Neuronal stem cell (in vitro differentiated cells): ENCODE results near the gene PARP15.

Experiments used
- DNase-seq: peaks from one replicate; pipeline ENCODE4 v3.0.0-alpha.2; 2013; ENCODE audit warnings: low spot score
- H2AFZ ChIP-seq: one replicate; pipeline ENCODE4 v1.6.1; 2013; ENCODE audit warnings: mild to moderate bottlenecking, low read length, inconsistent platforms
- H2AK5ac ChIP-seq: 2 replicates; pipeline ENCODE4 v1.6.1; 2013; ENCODE audit warnings: low read depth, mild to moderate bottlenecking, inconsistent platforms, low read length, moderate library complexity, mixed read lengths
- H2BK120ac ChIP-seq: 2 replicates; pipeline ENCODE4 v1.6.1; 2013; ENCODE audit warnings: low read depth, mild to moderate bottlenecking, inconsistent platforms, low read length, moderate library complexity, mixed read lengths
- H2BK12ac ChIP-seq: one replicate; pipeline ENCODE4 v1.6.1; 2013; ENCODE audit warnings: low read length, inconsistent platforms
- H2BK15ac ChIP-seq: 2 replicates; pipeline ENCODE4 v1.6.1; 2013; ENCODE audit warnings: mild to moderate bottlenecking, low read length, inconsistent platforms, mixed read lengths
- H2BK5ac ChIP-seq: one replicate; pipeline ENCODE4 v1.6.1; 2013; ENCODE audit warnings: inconsistent platforms, mild to moderate bottlenecking, low read length, moderate library complexity
- H3K14ac ChIP-seq: one replicate; pipeline ENCODE4 v1.6.1; 2013; ENCODE audit warnings: low read length, inconsistent platforms
- H3K18ac ChIP-seq: 2 replicates; pipeline ENCODE4 v1.6.1; 2013; ENCODE audit warnings: low read length, inconsistent platforms
- H3K23ac ChIP-seq: 2 replicates; pipeline ENCODE4 v1.6.1; 2013; ENCODE audit warnings: low read depth, mild to moderate bottlenecking, mixed read lengths, low read length, inconsistent platforms; ENCODE audit not compliant: poor library complexity
- H3K27ac ChIP-seq: replicated peaks from 3 replicates; pipeline ENCODE4 v1.5.1; 2013; ENCODE audit warnings: low read length, inconsistent platforms
- H3K27me3 ChIP-seq, 3 experiments: 2 replicates each; pipeline ENCODE4 v1.6.1; 2013; ENCODE audit warnings: low read length in 3 of 3, mild to moderate bottlenecking in 2 of 3, inconsistent platforms in 1 of 3, low read depth in 1 of 3, mixed read lengths in 1 of 3, moderate library complexity in 1 of 3; ENCODE audit not compliant: control insufficient read depth in 3 of 3, insufficient read depth in 3 of 3
- H3K36me3 ChIP-seq, 2 donors: replicated peaks in 1 of 2; 2 replicates each; pipeline ENCODE4 v1.6.1; 2013; ENCODE audit warnings: low read length in 2 of 2; ENCODE audit not compliant: control insufficient read depth in 2 of 2, insufficient read depth in 2 of 2
- H3K4ac ChIP-seq: 2 replicates; pipeline ENCODE4 v1.6.1; 2013; ENCODE audit warnings: inconsistent platforms, mild to moderate bottlenecking, low read length, moderate library complexity
- H3K4me1 ChIP-seq, 2 donors: 1 replicate in 1 of 2; 2 replicates in 1 of 2; pipeline ENCODE4 v1.6.1; 2013; ENCODE audit warnings: low read length in 2 of 2, low read depth in 1 of 2; ENCODE audit not compliant: control insufficient read depth in 2 of 2, insufficient read depth in 1 of 2
- H3K4me2 ChIP-seq: one replicate; pipeline ENCODE4 v1.6.1; 2013; ENCODE audit warnings: mild to moderate bottlenecking, low read length, inconsistent platforms; ENCODE audit not compliant: insufficient read depth, poor library complexity, severe bottlenecking
- H3K4me3 ChIP-seq, 2 donors: 2 replicates each; pipeline ENCODE4 v1.5.1; 2013; ENCODE audit warnings: low read length in 2 of 2, mild to moderate bottlenecking in 2 of 2, inconsistent platforms in 1 of 2, moderate library complexity in 1 of 2
- H3K79me1 ChIP-seq: one replicate; pipeline ENCODE4 v1.6.1; 2013; ENCODE audit warnings: low read depth, mild to moderate bottlenecking, inconsistent platforms, low read length, moderate library complexity
- H3K9ac ChIP-seq: one replicate; pipeline ENCODE4 v1.6.1; 2013; ENCODE audit warnings: mild to moderate bottlenecking, low read depth, low read length, inconsistent platforms; ENCODE audit not compliant: poor library complexity
- H3K9me3 ChIP-seq, 2 donors: replicated peaks in 1 of 2; 2 replicates each; pipeline versions ENCODE3 to v1.6.1; 2013; ENCODE audit warnings: low read length in 2 of 2, mild to moderate bottlenecking in 2 of 2, inconsistent platforms in 1 of 2, low read depth in 1 of 2, mixed read lengths in 1 of 2, moderate library complexity in 1 of 2; ENCODE audit not compliant: control insufficient read depth in 2 of 2, insufficient read depth in 1 of 2
- H4K8ac ChIP-seq: one replicate; pipeline ENCODE4 v1.6.1; 2013; ENCODE audit warnings: low read depth, mild to moderate bottlenecking, inconsistent platforms, low read length, moderate library complexity
- H4K91ac ChIP-seq: one replicate; pipeline ENCODE4 v1.6.1; 2013; ENCODE audit warnings: low read length, low read depth, mild to moderate bottlenecking, inconsistent platforms; ENCODE audit not compliant: poor library complexity
- WGBS, 2 donors: extraction: QIAGEN DNeasy Blood & Tissue Kit; methylation state at CpG; one replicate each; pipeline ENCODE4 v1.1.7; 2013; ENCODE audit warnings: missing lambda C conversion rate in 2 of 2, mixed read lengths in 1 of 2; ENCODE audit not compliant: insufficient read length in 2 of 2, insufficient replicate concordance in 1 of 2; ENCODE audit errors: extremely low coverage in 2 of 2; 5-methylcytosine and 5-hydroxymethylcytosine counted together

The PARP15 gene

GRCh38 chr3:122557356-122557755, 20.1 kb upstream of the PARP15 start:
- H3K4ac ChIP-seq, result no peak overlapping the region
- H2BK15ac ChIP-seq, result no peak overlapping the region
- no peak overlapping the region for H3K9ac ChIP-seq
- peaks cover 0 to 41% of the 10 kb centered on the region in 2 donors for H3K36me3 ChIP-seq
- no peak overlapping the region for H2AK5ac ChIP-seq
- H3K14ac ChIP-seq, result no peak overlapping the region
- H3K27me3 ChIP-seq, result no peaks in the 10 kb centered on the region
- no peak overlapping the region for H3K27ac ChIP-seq
- no peak overlapping the region for H2BK120ac ChIP-seq
- H4K8ac ChIP-seq, result no peak overlapping the region
- H3K4me3 ChIP-seq, result no peak overlapping the region
- H3K4me1 ChIP-seq, result no peaks in the 10 kb centered on the region
- no peak overlapping the region for H2BK5ac ChIP-seq
- H3K9me3 ChIP-seq, result no peaks in the 10 kb centered on the region
- H3K18ac ChIP-seq, result no peak overlapping the region
- no peak overlapping the region for H2BK12ac ChIP-seq
- no peak overlapping the region for H2AFZ ChIP-seq
- no peak overlapping the region for H3K4me2 ChIP-seq
- no peaks in the 10 kb centered on the region for H3K79me1 ChIP-seq
- no peak overlapping the region for H3K23ac ChIP-seq
- WGBS, 2 donors, result no CpG with 5 or more reads among the region's 5 CpGs
- DNase-seq, result no peak
- no peak overlapping the region for H4K91ac ChIP-seq

GRCh38 chr3:122558605-122559004, 18.8 kb upstream of the PARP15 start:
- no CpG with 5 or more reads among the region's 6 CpGs for WGBS, 2 donors

GRCh38 chr3:122559906-122560305, 17.5 kb upstream of the PARP15 start:
- Histone ChIP-seq H2BK12ac (no peak overlapping the region), H3K9me3 (no peaks in the 10 kb centered on the region), H2AK5ac (no peak overlapping the region), H2BK120ac (no peak overlapping the region), H3K36me3 (peaks cover 0 to 32% of the 10 kb centered on the region in 2 donors), H4K91ac (no peak overlapping the region), H3K27ac (no peak overlapping the region), H4K8ac (no peak overlapping the region), H3K4ac (no peak overlapping the region), H2BK5ac (no peak overlapping the region), H3K18ac (no peak overlapping the region), H2BK15ac (no peak overlapping the region), H3K4me1 (peaks cover 1 to 4% of the 10 kb centered on the region in 2 donors), H3K14ac (no peak overlapping the region), H3K4me2 (no peak overlapping the region), H3K9ac (no peak overlapping the region), H2AFZ (no peak overlapping the region), H3K4me3 (no peak overlapping the region), H3K27me3 (no peaks in the 10 kb centered on the region), H3K23ac (no peak overlapping the region), H3K79me1 (no peaks in the 10 kb centered on the region)
- DNase-seq, result no peak
- WGBS, 2 donors, result no CpG with 5 or more reads among the region's 3 CpGs

More at GRCh38 chr3:122558605-122559004, 18.8 kb upstream of the PARP15 start:
- no peak for DNase-seq
- no peak overlapping the region for H2AK5ac ChIP-seq
- H3K9ac ChIP-seq, result no peak overlapping the region
- no peak overlapping the region for H2BK12ac ChIP-seq
- peaks cover 0 to 41% of the 10 kb centered on the region in 2 donors for H3K36me3 ChIP-seq
- no peak overlapping the region for H3K4me2 ChIP-seq
- no peak overlapping the region for H2BK15ac ChIP-seq
- H3K23ac ChIP-seq, result no peak overlapping the region
- H3K14ac ChIP-seq, result no peak overlapping the region
- no peak overlapping the region for H2BK5ac ChIP-seq
- no peak overlapping the region for H4K91ac ChIP-seq
- no peak overlapping the region for H2BK120ac ChIP-seq
- peaks cover under 1 to 2% of the 10 kb centered on the region in 2 donors for H3K4me1 ChIP-seq
- H3K79me1 ChIP-seq, result no peaks in the 10 kb centered on the region
- no peak overlapping the region for H3K4ac ChIP-seq
- no peak overlapping the region for H3K27ac ChIP-seq
- H3K9me3 ChIP-seq, result no peaks in the 10 kb centered on the region
- H3K4me3 ChIP-seq, result no peak overlapping the region
- H2AFZ ChIP-seq, result no peak overlapping the region
- no peak overlapping the region for H4K8ac ChIP-seq
- no peak overlapping the region for H3K18ac ChIP-seq
- H3K27me3 ChIP-seq, result no peaks in the 10 kb centered on the region

- no peak overlapping the region for H3K27ac ChIP-seq
- no peak overlapping the region for H2BK15ac ChIP-seq
- no peak overlapping the region for H2BK120ac ChIP-seq
- H3K14ac ChIP-seq, result no peak overlapping the region
- H2AK5ac ChIP-seq, result no peak overlapping the region
- no peak for DNase-seq
- no peaks in the 10 kb centered on the region for H3K9me3 ChIP-seq
- H3K23ac ChIP-seq, result no peak overlapping the region
- H3K27me3 ChIP-seq, result no peaks in the 10 kb centered on the region
- no peak overlapping the region for H3K18ac ChIP-seq
- H4K91ac ChIP-seq, result no peak overlapping the region
- no peak overlapping the region for H2BK12ac ChIP-seq
- no peaks in the 10 kb centered on the region for H3K79me1 ChIP-seq
- H3K4me3 ChIP-seq, result no peak overlapping the region
- no peak overlapping the region for H3K4me2 ChIP-seq
- H3K36me3 ChIP-seq, result peaks cover 0 to 26% of the 10 kb centered on the region in 2 donors
- no peak overlapping the region for H2BK5ac ChIP-seq
- no peak overlapping the region for H4K8ac ChIP-seq
- WGBS, 2 donors, result no CpG with 5 or more reads among the region's 1 CpG
- peaks cover 1 to 4% of the 10 kb centered on the region in 2 donors for H3K4me1 ChIP-seq
- no peak overlapping the region for H3K9ac ChIP-seq
- no peak overlapping the region for H2AFZ ChIP-seq
- H3K4ac ChIP-seq, result no peak overlapping the region
Measured at GRCh38 chr3:122560680-122561079, 16.8 kb upstream of the PARP15 start.
